Spleen (tissue), 7 donors: ENCODE results near the gene ADPRS.

Experiments
- CTCF ChIP-seq, 11 experiments: fragments of 200-600 bp in 7 of 11; fragments of 450-650 bp in 4 of 11; sonication (generic) in 4 of 11; IDR thresholded peaks in 8 of 11; conservative IDR thresholded peaks in 3 of 11; 1 replicate in 7 of 11; 2 replicates in 4 of 11; pipeline versions ENCODE4 v1.4.0 to v1.8.0; 2016 to 2021; ENCODE audit warnings: antibody characterized with exemption in 11 of 11, inconsistent platforms in 4 of 11, mild to moderate bottlenecking in 1 of 11
- POLR2A ChIP-seq, 3 donors: fragments of 450-650 bp; IDR thresholded peaks; one replicate each; pipeline ENCODE4 v1.5.1; 2017; ENCODE audit warnings: antibody characterized with exemption in 3 of 3, mild to moderate bottlenecking in 1 of 3
- donor health status: DM: no; HTN: no; CAD: no; lungs with moderate emphysema.
- donor health status: DM: no; HTN: no; CAD: no.
- donor health status: DM: no; HTN: no; CAD: no.

DNA sequence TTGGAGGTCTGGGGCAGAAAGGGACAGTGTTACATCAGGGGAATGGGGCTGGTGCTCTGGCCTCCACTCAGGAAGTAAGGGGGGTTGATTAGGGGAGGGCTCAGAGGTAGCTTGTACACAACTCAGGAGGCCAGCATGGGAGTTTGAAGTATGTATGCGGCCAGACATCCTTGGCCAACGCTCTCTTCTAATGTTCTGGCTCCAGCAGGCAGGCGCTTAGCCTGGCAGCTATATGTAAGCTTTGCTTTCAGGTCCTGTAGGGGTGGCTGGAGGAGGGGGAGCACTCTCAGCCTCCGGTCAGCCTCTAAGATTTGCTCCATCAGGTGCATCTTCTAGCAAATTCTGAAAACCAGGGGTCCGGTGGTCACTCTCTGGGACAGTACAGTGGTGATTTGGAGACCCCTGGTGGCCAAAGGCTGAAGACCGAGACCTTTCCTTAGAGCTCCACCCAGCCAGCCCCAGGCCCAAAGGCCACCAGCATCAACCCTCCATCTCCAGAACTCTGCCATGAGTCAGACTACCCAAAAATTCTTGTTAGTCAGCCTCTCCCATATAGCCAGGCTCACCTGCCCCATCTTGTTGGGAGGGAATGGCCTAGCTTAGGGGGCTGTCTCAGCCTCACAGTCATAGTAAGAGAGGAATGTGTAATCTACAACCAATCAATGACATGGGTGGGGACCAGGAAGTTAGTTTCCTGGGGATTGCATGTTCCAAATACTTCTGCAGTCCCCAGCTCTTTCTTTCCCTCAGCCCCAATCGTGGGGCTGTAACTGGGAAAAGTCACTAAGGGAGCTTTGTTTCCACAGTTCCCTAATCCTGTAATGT is 46.0 kb downstream of the ADPRS start:
- TF ChIP-seq POLR2A (IDR thresholded peaks at IDR 0.05) = no peak
- TF ChIP-seq CTCF (IDR thresholded peaks at IDR 0.05 in 8 of 11, conservative IDR thresholded peaks at IDR 0.05 in 3 of 11) = peak in 10 of 11 experiments; percentile 35 to 79 (median 64)
